Heart left ventricle (tissue), 13 donors: ENCODE data around the gene LONRF2.

ENCODE experiments used
- POLR2A ChIP-seq, 2 donors: fragments of 450-650 bp; IDR thresholded peaks; one replicate each; pipeline ENCODE4 v1.6.1; 2017; ENCODE audit warnings: antibody characterized with exemption in 2 of 2, mild to moderate bottlenecking in 2 of 2, moderate library complexity in 2 of 2
- TF ChIP-seq, protein P1 (sequence below), 12 donors: fragments of 200-600 bp; sonication (generic) in 4 of 12; IDR thresholded peaks; one replicate each; pipeline versions ENCODE4 v1.5.0 to v1.8.0; 2018 to 2022; ENCODE audit warnings: antibody characterized with exemption in 12 of 12, mild to moderate bottlenecking in 5 of 12
- donor health status: ischemic (EF 13 %, LVEDD 7.1; RV severe dilation, severe dysfunction).
- donor health status: DM: no; HTN: yes; CAD: no.
- donor health status: DM: no; HTN: no; CAD: no.
- donor health status: ischemic (EF 25% LVEDD 6.9; RV normal size, moderate dysfunction).
- donor health status: ischemic (EF 25% LVEDD 5.7; RV mildly dilated, moderate dysfunction).
- donor health status: ischemic (EF 35%, LVEDD 5.7; RV mildly dilated, moderate dysfunction).
- donor health status: nonischemic (EF 11% LVEDD 7.7; RV severe dilation, severe dysfunction).
- donor health status: DM: yes; HTN: yes; CAD: no.
- donor health status: PGD.
- donor health status: ischemic (EF 29% LVEDD 5.4; RV normal size, mild dysfunction).
- donor health status: nonischemic (EF 23%, LVEDD 6.1; RV moderate dilation, normal function).

DNA sequence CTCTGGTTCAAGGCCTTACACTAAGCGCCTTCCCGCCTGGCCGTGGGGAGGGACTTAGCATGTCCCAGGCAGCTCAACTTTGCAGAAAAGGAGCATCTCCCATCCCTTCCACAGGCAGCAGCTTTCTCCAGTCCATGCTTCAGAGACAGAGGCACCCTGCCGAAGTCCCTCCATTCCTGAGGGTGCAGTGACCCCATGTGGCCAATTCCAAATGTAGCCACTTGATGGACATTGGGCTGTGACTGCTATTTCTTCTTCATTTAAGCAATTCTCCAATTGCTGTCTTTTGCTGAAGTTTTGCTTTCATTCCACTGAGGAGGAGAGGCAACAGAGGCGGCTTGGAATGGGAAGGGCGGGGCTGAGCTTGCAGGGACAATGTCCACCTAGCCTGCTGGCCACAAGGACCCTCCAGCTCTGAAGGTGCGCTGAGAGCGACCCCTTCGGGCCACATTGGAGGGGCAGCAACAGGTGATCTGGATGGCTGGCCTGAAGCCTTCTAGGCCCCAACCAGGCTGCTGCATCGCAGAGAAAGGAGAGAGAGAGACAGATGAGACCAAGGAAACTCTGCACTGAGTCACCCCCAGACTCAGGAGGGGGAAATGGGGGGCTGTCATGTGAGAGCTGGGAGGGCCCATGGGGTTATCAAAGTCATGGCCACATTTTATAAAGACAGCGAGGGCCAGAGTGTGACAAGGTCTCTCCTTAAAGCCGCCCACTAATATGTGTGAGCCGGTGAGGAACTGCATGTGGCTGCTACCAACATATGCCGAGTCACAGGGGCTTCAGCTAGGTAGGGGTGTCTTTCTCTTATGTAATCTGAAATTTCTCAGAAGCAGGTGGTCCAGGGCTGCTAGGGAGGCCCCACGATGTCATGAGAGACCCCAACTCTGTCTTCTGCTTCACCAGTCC is 61.3 kb downstream of the LONRF2 start:
- TF ChIP-seq, protein P1, sequence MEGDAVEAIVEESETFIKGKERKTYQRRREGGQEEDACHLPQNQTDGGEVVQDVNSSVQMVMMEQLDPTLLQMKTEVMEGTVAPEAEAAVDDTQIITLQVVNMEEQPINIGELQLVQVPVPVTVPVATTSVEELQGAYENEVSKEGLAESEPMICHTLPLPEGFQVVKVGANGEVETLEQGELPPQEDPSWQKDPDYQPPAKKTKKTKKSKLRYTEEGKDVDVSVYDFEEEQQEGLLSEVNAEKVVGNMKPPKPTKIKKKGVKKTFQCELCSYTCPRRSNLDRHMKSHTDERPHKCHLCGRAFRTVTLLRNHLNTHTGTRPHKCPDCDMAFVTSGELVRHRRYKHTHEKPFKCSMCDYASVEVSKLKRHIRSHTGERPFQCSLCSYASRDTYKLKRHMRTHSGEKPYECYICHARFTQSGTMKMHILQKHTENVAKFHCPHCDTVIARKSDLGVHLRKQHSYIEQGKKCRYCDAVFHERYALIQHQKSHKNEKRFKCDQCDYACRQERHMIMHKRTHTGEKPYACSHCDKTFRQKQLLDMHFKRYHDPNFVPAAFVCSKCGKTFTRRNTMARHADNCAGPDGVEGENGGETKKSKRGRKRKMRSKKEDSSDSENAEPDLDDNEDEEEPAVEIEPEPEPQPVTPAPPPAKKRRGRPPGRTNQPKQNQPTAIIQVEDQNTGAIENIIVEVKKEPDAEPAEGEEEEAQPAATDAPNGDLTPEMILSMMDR (IDR thresholded peaks at IDR 0.05) = peak; percentile 44 to 73 (median 60)
- TF ChIP-seq POLR2A (IDR thresholded peaks at IDR 0.05) = no peak
